ENCODE data around the gene RELA.

RELA gene

DNA sequence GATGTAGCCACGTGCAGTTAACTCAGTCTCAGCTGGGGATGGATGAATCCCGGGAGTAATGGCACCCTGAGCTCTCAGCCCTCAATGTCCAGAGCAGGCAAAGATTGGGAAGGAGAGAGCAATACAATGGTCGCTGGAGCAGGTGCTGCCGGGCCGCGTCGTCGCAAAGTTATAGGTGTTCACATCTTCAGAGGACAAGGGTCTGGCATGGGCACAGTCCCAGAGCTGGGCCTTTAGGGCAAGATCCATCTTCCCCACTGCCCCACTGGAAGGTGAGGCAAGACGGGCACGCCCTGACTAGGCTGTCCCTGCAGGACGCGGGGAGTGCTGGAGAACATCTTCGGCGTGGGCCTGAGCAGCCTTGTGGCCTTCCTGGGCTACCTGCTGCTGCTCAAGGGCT is 39.5 kb downstream of the RELA start:
- Histone ChIP-seq H3K9me3 (no peaks in the 10 kb centered on the region), H3K27me3 (ENCODE audit: low read depth) (no peaks in the 10 kb centered on the region), H3K36me3 (replicated peaks) (peaks cover 76% of the 10 kb centered on the region), H3K4me3 (no peak overlapping the region), H3K4me1 (no peaks in the 10 kb centered on the region)
- DNase-seq (ENCODE audit: low spot score in 2 of 2), result no peak
- in situ Hi-C loops (cut with MboI; ENCODE audit: low sequenced_read_pairs), result no loop called here

- Histone ChIP-seq H3K27me3 (ENCODE audit: low read depth) (no peaks in the 10 kb centered on the region), H3K9me3 (no peaks in the 10 kb centered on the region), H3K4me3 (no peak overlapping the region), H3K36me3 (replicated peaks) (peaks cover 75% of the 10 kb centered on the region), H3K4me1 (no peaks in the 10 kb centered on the region)
- no peak for DNase-seq (ENCODE audit: low spot score in 2 of 2)
- in situ Hi-C loops (cut with MboI; ENCODE audit: low sequenced_read_pairs), result no loop called here
These were observed 40.7 kb downstream of the RELA start for GRCh38 chr11:65622011-65622410.

DNA sequence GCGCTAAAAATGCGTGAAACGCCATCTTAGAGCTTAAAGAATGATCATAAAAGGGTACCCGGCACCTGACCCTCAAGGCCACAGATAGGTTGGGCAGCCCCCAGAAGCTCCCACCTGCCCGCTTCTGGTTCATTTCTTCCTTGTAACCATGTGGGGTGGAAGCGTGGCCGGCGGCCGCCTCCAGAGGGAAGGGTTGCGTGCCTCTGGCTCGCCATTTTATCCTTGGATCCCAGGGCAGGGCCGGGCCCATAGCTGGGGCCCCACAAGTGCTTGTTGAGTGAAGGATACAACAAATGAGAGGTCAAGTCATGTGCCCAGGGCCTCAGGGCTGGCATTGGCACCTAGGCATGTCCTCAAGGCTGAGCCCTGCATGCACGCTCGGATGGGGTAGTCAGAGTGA is 41.3 kb downstream of the RELA start:
- Histone ChIP-seq H3K4me3 (no peak overlapping the region), H3K27me3 (ENCODE audit: low read depth) (no peaks in the 10 kb centered on the region), H3K9me3 (no peaks in the 10 kb centered on the region), H3K4me1 (0 out of 2 replicates have a peak, but pooled peaks cover 2% of the 10 kb centered on the region), H3K36me3 (replicated peaks) (peaks cover 73% of the 10 kb centered on the region)
- in situ Hi-C loops (cut with MboI; ENCODE audit: low sequenced_read_pairs), result no loop called here
- no peak for DNase-seq (ENCODE audit: low spot score in 2 of 2)

GRCh38 chr11:65620666-65621065 is 42.0 kb downstream of the RELA start:
- in situ Hi-C loops (cut with MboI; ENCODE audit: low sequenced_read_pairs), result no loop called here
- no peak for DNase-seq (ENCODE audit: low spot score in 2 of 2)
- Histone ChIP-seq H3K4me3 (no peak overlapping the region), H3K4me1 (0 out of 2 replicates have a peak, but pooled peaks cover 2% of the 10 kb centered on the region), H3K27me3 (ENCODE audit: low read depth) (no peaks in the 10 kb centered on the region), H3K36me3 (replicated peaks) (peaks cover 67% of the 10 kb centered on the region), H3K9me3 (no peaks in the 10 kb centered on the region)

- no peaks in the 10 kb centered on the region for H3K9me3 ChIP-seq
- peaks cover 63% of the 10 kb centered on the region for H3K36me3 ChIP-seq (replicated peaks)
- H3K4me1 ChIP-seq, result 0 out of 2 replicates have a peak, but pooled peaks cover 2% of the 10 kb centered on the region
- in situ Hi-C loops (cut with MboI; ENCODE audit: low sequenced_read_pairs), result no loop called here
- H3K27me3 ChIP-seq (ENCODE audit: low read depth), result no peaks in the 10 kb centered on the region
- no peak overlapping the region for H3K4me3 ChIP-seq
- no peak for DNase-seq (ENCODE audit: low spot score in 2 of 2)
These were observed 43.3 kb downstream of the RELA start for GRCh38 chr11:65619281-65619928.

GRCh38 chr11:65618763-65619162 is 44.0 kb downstream of the RELA start:
- Histone ChIP-seq H3K4me3 (no peak overlapping the region), H3K36me3 (replicated peaks) (peaks cover 57% of the 10 kb centered on the region)

GRCh38 chr11:65617990-65618751 is 44.5 kb downstream of the RELA start:
- Histone ChIP-seq H3K4me1 (peaks cover 3% of the 10 kb centered on the region; the same call in 1 of the 2 replicates), H3K4me3 (no peak overlapping the region), H3K27me3 (ENCODE audit: low read depth) (no peaks in the 10 kb centered on the region), H3K36me3 (replicated peaks) (peaks cover 51% of the 10 kb centered on the region), H3K9me3 (no peaks in the 10 kb centered on the region)
- DNase-seq (ENCODE audit: low spot score in 2 of 2), result no peak
- in situ Hi-C loops (cut with MboI; ENCODE audit: low sequenced_read_pairs), result no loop called here

More at GRCh38 chr11:65618763-65619162, 44.0 kb downstream of the RELA start:
- H3K27me3 ChIP-seq (ENCODE audit: low read depth), result no peaks in the 10 kb centered on the region
- H3K4me1 ChIP-seq, result 0 out of 2 replicates have a peak, but pooled peaks cover 2% of the 10 kb centered on the region
- no peaks in the 10 kb centered on the region for H3K9me3 ChIP-seq
- in situ Hi-C loops (cut with MboI; ENCODE audit: low sequenced_read_pairs), result no loop called here
- no peak for DNase-seq (ENCODE audit: low spot score in 2 of 2)

DNA sequence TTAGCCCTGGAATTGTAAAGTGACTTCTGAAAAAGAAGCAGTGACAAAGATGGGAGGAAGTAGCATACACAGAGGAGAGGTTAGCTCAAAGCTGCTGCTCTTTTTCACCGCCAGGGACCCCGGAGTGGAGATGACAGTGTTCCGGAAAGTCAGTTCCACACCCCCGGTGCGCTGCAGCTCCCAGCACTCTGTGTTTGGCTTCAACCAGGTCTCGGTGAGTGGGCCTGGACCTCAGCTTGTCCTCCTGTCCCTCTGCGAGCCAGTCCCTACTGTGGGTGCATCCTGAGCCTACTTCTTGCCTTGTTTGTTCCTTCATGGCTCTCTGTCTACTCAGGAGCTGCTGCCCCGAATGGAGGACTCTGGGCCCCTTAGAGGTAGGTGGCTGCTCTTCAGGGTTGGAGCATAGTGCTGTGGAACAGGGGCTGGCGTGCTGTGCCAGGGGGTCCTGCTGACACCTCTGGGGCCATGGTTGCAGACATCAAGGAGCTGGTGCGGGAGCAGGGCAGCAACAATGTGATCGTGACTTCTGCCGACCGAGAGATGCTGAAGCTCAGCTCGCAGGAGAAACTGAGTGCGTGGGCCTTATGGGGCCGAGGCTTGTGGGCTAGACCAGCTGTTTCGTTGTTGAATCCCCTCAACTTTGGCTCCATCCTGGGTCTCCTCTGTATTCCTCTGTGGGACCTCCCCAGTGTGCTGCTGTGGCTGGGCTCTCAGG is 45.4 kb downstream of the RELA start:
- Histone ChIP-seq H3K4me1 (peaks cover 5% of the 10 kb centered on the region; the same call in 1 of the 2 replicates), H3K9me3 (no peaks in the 10 kb centered on the region), H3K36me3 (replicated peaks) (peaks cover 47% of the 10 kb centered on the region), H3K27me3 (ENCODE audit: low read depth) (no peaks in the 10 kb centered on the region), H3K4me3 (peak overlapping the region; percentile 86)
- in situ Hi-C loops (cut with MboI; ENCODE audit: low sequenced_read_pairs), result no loop called here
- DNase-seq (ENCODE audit: low spot score in 2 of 2), result no peak

DNA sequence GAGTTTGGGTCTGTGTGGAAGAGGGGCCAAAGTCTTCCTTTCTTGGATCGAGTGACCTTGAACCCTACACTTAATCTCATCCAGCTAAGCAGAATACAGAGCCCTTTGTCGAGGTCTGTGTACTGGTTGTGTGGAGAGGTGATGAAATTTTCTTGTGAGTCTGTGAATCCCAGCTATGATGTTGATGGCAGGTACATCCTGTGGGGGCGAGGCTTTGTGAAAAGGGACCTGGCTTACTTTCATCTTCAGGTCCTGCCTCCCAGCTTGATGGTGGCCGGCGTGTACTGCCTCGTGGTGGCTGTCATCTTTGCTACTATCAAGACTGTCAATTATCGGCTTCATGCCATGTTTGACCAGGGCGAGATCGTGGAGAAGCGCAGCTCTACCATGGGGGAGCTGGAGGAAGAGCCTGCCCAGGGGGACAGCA is 46.1 kb downstream of the RELA start:
- in situ Hi-C loops (cut with MboI; ENCODE audit: low sequenced_read_pairs), result no loop called here
- DNase-seq (ENCODE audit: low spot score in 2 of 2), result no peak
- Histone ChIP-seq H3K4me3 (peak overlapping the region; percentile 86), H3K27me3 (ENCODE audit: low read depth) (no peaks in the 10 kb centered on the region), H3K36me3 (replicated peaks) (peaks cover 45% of the 10 kb centered on the region), H3K9me3 (no peaks in the 10 kb centered on the region), H3K4me1 (peaks cover 9% of the 10 kb centered on the region)

GRCh38 chr11:65615950-65616574 is 46.7 kb downstream of the RELA start:
- peak in 1 of 2 experiments; percentile 76 for DNase-seq (ENCODE audit: low spot score in 2 of 2)
- peaks cover 9% of the 10 kb centered on the region for H3K4me1 ChIP-seq
- peaks cover 41% of the 10 kb centered on the region for H3K36me3 ChIP-seq (replicated peaks)
- no peaks in the 10 kb centered on the region for H3K9me3 ChIP-seq
- in situ Hi-C loops (cut with MboI; ENCODE audit: low sequenced_read_pairs), result no loop called here
- no peaks in the 10 kb centered on the region for H3K27me3 ChIP-seq (ENCODE audit: low read depth)
- peak overlapping the region; percentile 86 for H3K4me3 ChIP-seq

DNA sequence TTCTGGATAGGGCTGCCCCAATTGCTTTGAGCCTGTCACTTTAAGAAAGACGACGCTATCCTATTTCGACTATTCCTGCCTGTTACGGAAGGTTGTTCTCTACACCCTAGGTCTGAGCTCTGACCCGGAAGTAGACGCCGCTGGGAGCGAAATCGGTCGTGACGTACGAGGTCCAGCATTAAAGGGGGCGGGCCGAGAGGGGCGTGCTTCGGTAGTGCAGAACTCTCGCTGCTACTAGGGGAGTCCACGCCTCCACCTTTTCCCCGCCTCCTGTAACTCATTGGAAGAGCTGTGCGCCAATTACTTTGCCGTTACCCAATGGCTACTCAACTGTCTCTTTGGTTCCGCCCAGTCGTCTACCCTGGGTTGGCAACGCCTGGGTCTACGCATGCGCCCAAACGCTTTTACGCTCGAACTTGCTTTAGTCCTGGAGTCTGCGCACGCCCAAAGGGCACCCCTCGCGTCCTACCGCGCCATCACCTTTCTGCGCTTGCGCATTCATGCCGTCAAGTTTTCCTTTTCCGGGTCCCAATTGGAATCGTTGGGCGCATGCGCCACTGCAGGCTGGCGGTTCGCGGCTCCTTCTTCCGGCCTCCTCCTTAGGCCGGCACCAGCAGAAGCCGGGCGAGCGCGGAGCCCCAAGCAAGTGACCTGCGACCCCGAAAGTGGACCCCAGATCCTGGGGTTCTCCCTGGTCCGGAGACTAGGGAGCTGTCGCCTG is 47.3 kb downstream of the RELA start, which contains the start of gene PCNX3:
TSS of gene PCNX3 (plus strand) at position 548 of the 721 bp plus-strand sequence. CDS start 536 bp downstream, outside the sequence.
- Histone ChIP-seq H3K9me3 (no peaks in the 10 kb centered on the region), H3K36me3 (replicated peaks) (peaks cover 38% of the 10 kb centered on the region), H3K4me1 (peaks cover 9% of the 10 kb centered on the region), H3K27me3 (ENCODE audit: low read depth) (no peaks in the 10 kb centered on the region), H3K4me3 (peak within 1 kb of the TSS; percentile 86)
- in situ Hi-C loops (cut with MboI; ENCODE audit: low sequenced_read_pairs), result no loop called here
- DNase-seq (ENCODE audit: low spot score in 2 of 2), result peak; percentile 100

- no peaks in the 10 kb centered on the region for H3K27me3 ChIP-seq (ENCODE audit: low read depth)
- no peaks in the 10 kb centered on the region for H3K9me3 ChIP-seq
- peak in 1 of 2 experiments; percentile 36 for DNase-seq (ENCODE audit: low spot score in 2 of 2)
- H3K4me3 ChIP-seq, result peak overlapping the region; percentile 86
- peaks cover 17% of the 10 kb centered on the region for H3K36me3 ChIP-seq (replicated peaks)
- in situ Hi-C loops (cut with MboI; ENCODE audit: low sequenced_read_pairs), result no loop called here
- H3K4me1 ChIP-seq, result peaks cover 9% of the 10 kb centered on the region
These were observed 49.4 kb downstream of the RELA start for GRCh38 chr11:65613091-65613928.
